ENCODE data around the gene IL18. TPM values are rescaled to one million over a fixed set of nuclear protein-coding genes. Genes with fewer than 3 reads are reported as not detected.

The IL18 gene
- total RNA-seq, 4 donors from 2014 or later, result 5.8 to 7.9 (median 6.8) TPM

DNA sequence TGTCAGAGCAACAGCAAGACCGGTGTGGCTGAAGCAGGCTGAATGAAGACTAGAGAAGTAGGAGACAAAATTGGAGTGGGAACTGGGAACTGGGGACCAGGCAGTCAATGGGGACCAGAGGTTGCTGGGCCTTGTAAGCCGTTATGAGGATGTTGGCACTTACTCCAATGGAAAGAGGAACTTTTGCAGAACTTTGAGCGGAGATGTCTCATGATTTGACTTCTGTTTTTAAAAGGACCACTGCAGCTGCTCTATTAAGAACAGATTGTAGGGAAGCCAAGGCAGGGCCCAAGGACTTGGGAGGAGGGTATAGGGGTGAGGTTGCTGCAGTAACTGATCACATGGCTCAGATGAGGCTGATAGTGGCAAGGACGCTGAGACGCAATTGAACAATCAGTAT, 34.2 kb downstream of the IL18 start:
- Histone ChIP-seq H3K4me3 (no peak overlapping the region), H3K27ac (replicated peaks in 1 of 4) (no peak overlapping the region), H3K4me1 (peaks cover 0 to 12% (median 11%) of the 10 kb centered on the region in 4 donors), H3K27me3 (no peaks in the 10 kb centered on the region), H3K9me3 (no peaks in the 10 kb centered on the region), H3K36me3 (no peaks in the 10 kb centered on the region)
- intact Hi-C loops (cut with DNase I), result loop anchor here (5.0 kb wide), 1 partner anchor 38 kb away; the partner anchor contains the start of gene TEX12
- TF ChIP-seq EP300 (IDR thresholded peaks at IDR 0.05) (no peak), POLR2A (IDR thresholded peaks at IDR 0.05; ENCODE audit: low read depth) (no peak), POLR2AphosphoS5 (IDR thresholded peaks at IDR 0.05) (no peak)
- TF ChIP-seq, protein P1, sequence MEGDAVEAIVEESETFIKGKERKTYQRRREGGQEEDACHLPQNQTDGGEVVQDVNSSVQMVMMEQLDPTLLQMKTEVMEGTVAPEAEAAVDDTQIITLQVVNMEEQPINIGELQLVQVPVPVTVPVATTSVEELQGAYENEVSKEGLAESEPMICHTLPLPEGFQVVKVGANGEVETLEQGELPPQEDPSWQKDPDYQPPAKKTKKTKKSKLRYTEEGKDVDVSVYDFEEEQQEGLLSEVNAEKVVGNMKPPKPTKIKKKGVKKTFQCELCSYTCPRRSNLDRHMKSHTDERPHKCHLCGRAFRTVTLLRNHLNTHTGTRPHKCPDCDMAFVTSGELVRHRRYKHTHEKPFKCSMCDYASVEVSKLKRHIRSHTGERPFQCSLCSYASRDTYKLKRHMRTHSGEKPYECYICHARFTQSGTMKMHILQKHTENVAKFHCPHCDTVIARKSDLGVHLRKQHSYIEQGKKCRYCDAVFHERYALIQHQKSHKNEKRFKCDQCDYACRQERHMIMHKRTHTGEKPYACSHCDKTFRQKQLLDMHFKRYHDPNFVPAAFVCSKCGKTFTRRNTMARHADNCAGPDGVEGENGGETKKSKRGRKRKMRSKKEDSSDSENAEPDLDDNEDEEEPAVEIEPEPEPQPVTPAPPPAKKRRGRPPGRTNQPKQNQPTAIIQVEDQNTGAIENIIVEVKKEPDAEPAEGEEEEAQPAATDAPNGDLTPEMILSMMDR (IDR thresholded peaks at IDR 0.05), result no peak
- 79% methylated on average over 5 of the region's 5 CpGs for WGBS
- no peak for DNase-seq (ENCODE audit: extremely low spot score)

DNA sequence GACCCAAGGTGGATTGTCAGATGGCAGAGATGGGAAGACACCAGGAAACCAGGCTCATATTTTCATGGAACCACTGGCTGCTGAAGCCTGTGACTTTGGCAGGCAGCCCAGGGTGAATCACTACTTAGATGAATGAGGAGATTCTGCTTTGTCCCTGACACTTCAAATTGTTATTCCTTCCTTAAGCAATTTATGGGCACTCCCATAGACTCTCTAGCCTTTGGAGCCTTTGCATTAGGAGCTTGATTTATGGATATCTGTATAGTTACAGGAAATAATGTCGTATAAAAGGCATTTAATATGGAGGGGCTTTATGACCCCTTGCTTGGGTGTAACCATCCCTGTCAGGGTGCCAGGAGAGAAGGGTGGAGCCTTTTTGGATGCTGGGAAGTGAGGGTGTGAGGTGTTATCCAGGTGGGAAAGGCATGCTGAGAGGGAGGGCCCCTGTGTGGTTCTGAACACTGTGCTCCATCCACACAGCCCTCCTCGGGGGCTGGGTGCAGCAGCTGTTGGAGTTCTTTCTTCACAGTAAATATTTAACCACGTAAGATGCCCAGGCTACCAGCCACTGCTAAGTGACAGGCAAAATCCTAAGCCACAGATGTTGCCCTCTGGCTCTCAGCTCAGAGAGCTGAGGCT, 35.3 kb downstream of the IL18 start:
- Histone ChIP-seq H3K36me3 (no peaks in the 10 kb centered on the region), H3K27ac (replicated peaks in 1 of 4) (peak overlapping the region in 1 of 4 donors; percentile 17), H3K9me3 (no peaks in the 10 kb centered on the region), H3K27me3 (no peaks in the 10 kb centered on the region), H3K4me1 (peaks cover 0 to 12% (median 11%) of the 10 kb centered on the region in 4 donors), H3K4me3 (no peak overlapping the region)
- intact Hi-C loops (cut with DNase I), result loop anchor here (5.0 kb wide), 1 partner anchor 39 kb away; the partner anchor contains the start of gene TEX12
- DNase-seq (ENCODE audit: extremely low spot score), result no peak
- TF ChIP-seq, protein P1 (IDR thresholded peaks at IDR 0.05), result no peak
- no peak for TF ChIP-seq POLR2A (IDR thresholded peaks at IDR 0.05; ENCODE audit: low read depth)
- no peak for TF ChIP-seq POLR2AphosphoS5 (IDR thresholded peaks at IDR 0.05)
- no peak for TF ChIP-seq EP300 (IDR thresholded peaks at IDR 0.05)
- 56% methylated on average over 2 of the region's 3 CpGs for WGBS

DNA sequence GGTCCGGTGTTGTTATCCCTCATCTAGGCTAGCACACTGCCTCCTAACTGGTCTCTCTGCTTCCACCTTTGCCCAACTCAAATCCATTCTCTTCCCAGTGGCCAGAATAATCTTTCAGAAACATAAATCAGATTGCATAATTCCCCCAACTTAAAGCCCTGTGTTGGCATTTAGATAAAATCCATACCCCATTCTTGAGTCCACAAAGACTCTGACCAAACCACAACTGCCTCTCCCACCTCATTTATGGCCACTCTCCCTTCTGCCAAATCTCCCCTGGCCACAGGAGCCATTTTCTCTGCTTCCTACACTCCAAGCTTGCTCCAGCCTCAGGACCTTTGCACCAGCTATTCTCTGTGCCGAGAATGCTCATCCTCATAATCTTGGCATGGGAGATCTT, 36.8 kb downstream of the IL18 start:
- no peaks in the 10 kb centered on the region for H3K27me3 ChIP-seq
- H3K4me1 ChIP-seq, result peaks cover 0 to 12% (median 11%) of the 10 kb centered on the region in 4 donors
- H3K27ac ChIP-seq (replicated peaks in 1 of 4), result no peak overlapping the region
- intact Hi-C loops (cut with DNase I), result loop anchor here (5.0 kb wide), 1 partner anchor 40 kb away; the partner anchor contains the start of gene TEX12
- 98% methylated on average over 2 of the region's 2 CpGs for WGBS
- H3K9me3 ChIP-seq, result no peaks in the 10 kb centered on the region
- no peak overlapping the region for H3K4me3 ChIP-seq
- no peak for DNase-seq (ENCODE audit: extremely low spot score)
- no peaks in the 10 kb centered on the region for H3K36me3 ChIP-seq
- TF ChIP-seq EP300 (IDR thresholded peaks at IDR 0.05) (no peak), POLR2AphosphoS5 (IDR thresholded peaks at IDR 0.05) (no peak), POLR2A (IDR thresholded peaks at IDR 0.05; ENCODE audit: low read depth) (no peak)
- TF ChIP-seq, protein P1 (IDR thresholded peaks at IDR 0.05), result no peak

DNA sequence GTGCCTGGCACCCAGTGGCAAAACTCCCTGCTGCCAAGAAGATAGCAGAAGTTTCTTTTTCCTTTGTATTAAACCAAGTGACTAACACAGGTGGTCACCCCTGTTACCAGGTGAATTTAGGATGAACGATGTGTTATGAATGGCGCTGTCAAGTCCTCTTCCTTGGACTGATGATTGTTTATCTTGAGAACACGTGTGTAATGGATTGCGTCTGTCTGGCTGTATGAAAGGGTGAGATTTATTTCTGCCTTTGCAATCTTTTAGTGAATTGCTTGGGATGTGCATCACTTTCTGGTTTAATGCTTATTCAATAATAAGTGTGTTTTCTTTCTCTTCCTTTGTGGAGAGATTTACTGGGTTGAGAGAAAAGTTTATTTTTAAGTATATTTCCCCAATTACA, 40.8 kb downstream of the IL18 start:
- Histone ChIP-seq H3K36me3 (peaks cover 0 to 7% (median 0%) of the 10 kb centered on the region in 4 donors), H3K9me3 (no peaks in the 10 kb centered on the region), H3K4me1 (peaks cover 0 to under 1% (median 0%) of the 10 kb centered on the region in 4 donors), H3K27ac (replicated peaks in 1 of 4) (no peak overlapping the region), H3K4me3 (no peak overlapping the region), H3K27me3 (no peaks in the 10 kb centered on the region)
- TF ChIP-seq POLR2A (IDR thresholded peaks at IDR 0.05; ENCODE audit: low read depth), result no peak
- TF ChIP-seq, protein P1 (IDR thresholded peaks at IDR 0.05), result no peak
- TF ChIP-seq POLR2AphosphoS5 (IDR thresholded peaks at IDR 0.05), result no peak
- no peak for DNase-seq (ENCODE audit: extremely low spot score)
- intact Hi-C loops (cut with DNase I), result no loop called here
- WGBS, result 63% methylated on average over 4 of the region's 4 CpGs

Data from esophagus muscularis mucosa (tissue), 4 donors.